MV-4-11 (cell line): ENCODE measurements around the gene C16orf74.
A peak's percentile ranks its signal among the peaks of the same experiment; 100 is the strongest.

Experiments
- DNase-seq: peaks from one replicate; lab custom pipeline; 2025; lab: John Stamatoyannopoulos, UW

The C16orf74 gene

GRCh38 chr16:85695196-85696128, 55.4 kb downstream of the C16orf74 start:
- no peak for DNase-seq

DNA sequence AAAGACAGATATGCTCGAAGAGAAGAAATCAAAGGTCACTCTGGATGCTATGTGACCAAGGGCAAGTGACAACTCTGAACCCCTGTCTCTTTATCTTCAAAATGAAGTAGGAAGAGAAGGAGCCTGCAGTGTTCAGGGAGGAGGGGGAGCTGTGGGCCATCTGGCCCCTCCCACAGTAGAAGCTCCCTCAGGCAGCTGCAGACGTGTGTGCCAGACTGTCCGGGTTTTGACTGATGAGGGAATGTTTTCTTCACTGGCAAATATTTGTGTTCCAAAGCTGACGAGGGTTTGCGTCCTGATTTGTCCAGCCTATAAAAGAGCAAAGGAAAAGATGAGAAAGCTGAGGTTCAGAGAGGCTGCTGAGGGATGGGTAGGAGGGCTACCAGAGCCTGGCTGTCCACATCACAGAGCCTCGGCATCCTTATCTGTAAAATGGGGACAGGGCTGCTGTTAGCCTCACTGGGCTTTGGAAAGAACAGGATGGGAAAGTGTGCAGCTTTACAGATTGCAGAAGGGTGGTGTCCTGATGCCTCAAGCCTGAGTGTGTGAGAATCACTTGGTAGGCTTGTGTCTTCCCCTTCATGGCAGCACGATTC, 60.3 kb downstream of the C16orf74 start:
- DNase-seq, result no peak

GRCh38 chr16:85689950-85690320, 61.0 kb downstream of the C16orf74 start:
- DNase-seq, result no peak

DNA sequence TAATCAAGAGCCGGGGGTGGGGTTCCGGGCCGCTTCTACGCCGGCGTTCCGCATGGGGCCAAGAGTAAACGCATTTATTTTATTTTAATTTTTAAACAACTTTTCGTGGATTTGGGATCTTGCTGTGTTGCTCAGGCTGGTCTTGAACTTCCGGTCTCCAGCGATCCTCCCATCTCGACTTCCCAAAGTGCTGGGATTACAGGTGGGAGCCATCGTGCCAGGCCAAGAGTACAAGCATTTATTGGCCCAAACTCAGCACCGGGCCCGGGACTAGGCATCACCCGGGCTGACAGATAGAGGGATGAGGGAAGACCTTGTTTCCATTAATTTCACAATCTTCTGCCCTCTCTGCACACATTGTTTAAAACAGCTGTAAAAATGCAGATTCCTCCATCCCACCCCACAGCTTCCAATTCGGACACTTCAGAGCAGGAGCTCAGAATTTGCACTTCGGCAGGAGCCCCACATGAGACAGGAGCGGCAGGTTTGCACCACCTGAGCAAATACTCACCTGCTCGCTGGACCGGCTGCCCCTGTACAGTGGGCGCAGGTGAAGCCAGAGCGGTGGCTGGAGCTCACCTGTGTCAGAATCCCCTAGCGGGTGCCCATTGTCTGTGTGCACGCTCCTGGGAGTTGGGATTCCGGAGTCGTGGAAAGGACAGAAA, 61.5 kb downstream of the C16orf74 start:
- no peak for DNase-seq

DNA sequence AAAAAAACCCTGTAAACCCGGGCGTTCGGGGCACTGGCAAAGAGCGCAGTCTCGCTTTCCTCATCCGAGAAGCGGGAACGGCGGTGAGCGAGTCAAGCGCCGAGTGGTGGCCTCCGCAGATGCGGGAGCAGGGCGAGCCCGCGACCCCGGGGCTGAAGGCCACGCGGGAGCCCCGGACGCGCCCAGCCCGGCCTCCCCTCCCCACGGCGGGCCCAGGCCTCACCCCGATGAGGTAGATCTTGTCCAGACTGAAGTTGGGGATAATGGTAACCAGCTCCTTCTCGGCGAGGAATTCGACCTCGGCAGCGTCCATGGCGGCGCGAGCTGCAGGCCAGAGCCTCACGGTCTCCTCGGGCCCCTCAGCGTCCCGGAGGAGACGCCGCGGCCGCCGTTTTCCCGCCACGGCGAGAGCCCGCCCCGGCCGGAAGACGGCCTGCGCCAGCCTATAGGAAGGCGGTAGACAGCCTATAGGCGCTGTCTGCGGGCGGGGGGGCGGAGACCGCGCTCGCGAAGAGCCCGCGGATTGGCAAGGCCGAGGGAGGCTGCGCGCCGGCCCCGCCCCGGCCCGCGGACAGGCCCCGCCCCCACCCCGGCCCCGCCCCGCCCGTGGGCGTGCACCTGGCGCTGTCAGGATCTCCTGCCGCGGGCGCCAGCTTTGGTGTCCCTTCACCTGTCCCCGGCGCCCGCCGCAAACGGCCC, 62.2 kb downstream of the C16orf74 start, which contains the start of gene GINS2:
TSS of gene GINS2 (minus strand) at position 369 of the 699 bp plus-strand sequence. CDS start at position 313, 56 bp downstream.
- DNase-seq, result peak; percentile 88

DNA sequence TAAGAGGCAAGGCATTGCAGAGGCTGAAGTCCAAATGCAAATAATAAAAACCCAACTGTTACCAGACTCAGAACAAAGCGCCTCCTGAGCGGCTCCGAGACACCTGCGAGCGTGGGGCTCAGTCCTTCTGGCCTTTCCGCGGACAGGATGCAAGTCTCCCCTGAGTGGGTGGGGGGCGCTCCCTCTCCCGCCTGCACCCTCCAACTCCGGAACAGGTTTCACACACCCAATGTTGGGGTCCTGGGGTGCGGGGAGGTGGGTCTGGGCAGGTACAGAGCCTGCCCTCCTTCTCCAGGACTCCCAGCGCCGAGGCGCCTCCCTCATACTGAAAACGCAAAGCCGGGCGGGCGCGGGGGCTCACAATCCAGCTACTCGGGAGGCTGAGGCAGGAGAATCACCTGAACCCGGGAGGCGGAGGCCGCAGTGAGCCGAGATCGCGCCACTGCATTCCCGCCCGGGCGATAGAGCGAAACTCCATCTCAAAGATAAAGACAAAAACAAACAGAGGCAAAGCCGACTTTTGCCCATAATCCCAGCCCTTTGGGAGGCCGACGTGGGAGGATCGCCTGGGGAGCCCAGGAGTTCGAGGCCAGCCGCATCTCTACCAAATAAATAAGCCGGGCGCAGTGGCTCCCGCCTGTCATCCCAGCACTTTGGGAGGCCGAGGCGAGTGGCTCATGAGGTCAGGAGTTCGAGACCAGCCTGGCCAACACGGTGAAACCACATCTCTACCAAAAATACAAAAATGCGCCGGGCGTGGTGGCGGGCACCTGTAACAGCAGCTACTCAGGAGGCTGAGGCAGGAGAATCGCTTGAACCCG, 63.0 kb downstream of the C16orf74 start:
- no peak for DNase-seq

DNA sequence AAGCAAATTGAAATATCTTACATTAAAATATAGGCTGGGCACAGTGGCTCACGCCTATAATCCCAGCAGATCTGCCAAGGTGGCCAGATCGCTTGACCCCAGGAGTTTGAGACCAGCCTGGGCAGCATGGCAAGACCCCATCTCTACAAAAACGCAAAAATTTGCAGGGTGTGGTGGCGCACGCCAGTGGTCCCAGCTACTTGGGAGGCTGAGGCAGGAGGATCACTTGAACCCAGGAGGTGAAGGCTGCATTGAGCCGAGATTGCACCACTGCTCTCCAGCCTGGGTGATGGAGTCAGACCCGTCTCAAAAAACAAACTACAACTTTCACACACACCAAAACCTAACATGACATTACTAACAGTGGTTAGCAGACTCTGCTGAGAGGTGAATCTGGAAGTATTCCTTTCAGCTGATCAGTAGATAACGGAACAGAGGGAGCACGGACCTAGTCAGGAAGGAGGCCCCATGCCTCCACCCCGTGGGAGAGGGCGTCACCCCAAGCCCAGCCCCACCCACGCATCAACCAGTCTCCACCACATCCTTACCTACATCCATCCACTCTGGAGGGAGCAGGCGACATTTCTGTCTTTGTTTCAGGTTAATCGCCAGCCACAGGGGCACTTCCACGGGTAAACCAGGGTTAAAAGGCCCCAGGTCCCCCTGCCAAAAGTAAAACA, 63.8 kb downstream of the C16orf74 start:
- DNase-seq, result peak; percentile 17

- DNase-seq, result no peak
Measured at GRCh38 chr16:85685251-85685650, 65.6 kb downstream of the C16orf74 start.

DNA sequence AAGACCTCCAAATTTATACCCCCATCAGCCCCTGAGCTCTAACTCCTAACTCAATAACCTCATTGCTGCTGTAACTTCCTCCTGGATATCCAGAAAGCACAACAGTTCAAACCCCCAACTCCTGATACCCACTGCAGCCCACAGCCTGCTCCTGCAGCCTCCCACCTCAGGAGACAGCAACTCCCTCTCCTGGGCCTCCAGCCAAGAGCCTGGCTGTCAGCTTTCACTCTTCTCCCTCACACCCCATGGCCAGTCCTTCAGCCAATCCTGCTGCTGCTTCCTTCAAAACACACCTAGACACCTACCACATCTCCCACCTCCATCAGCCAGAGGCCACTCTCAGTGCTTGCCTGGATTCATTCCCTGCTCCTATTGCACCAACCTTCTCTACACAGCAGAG, 67.5 kb downstream of the C16orf74 start:
- no peak for DNase-seq

GRCh38 chr16:85682516-85682915, 68.4 kb downstream of the C16orf74 start:
- DNase-seq, result no peak

- no peak for DNase-seq
Measured at GRCh38 chr16:85681255-85681654, 69.6 kb downstream of the C16orf74 start.

DNA sequence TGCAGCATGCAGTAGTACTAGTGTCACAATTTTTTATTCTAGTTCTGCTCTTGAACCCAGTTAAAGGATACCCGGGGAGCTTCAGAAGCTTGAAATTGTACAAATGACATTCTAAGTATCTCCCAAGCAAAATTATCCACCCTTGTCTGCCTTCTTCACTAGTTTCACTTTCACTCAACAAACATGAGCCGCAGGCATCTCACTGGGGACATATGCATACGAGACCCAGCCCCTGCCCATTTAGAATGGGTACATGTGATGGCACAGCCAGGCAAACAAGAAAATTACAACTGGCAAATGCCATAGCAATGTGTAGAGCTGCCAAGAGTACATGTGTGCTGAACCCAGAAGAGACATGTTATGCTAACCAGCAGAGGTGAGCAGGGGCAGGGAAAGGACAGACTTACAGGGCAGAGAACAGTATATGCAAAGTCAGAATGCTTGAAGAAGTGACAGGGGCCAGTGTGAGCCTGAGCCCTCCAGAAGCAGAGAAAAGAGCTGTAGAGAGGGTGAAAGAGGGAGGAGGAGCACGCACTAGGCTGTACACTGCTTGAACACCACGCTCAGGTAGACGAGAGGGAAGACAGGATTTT, 70.4 kb downstream of the C16orf74 start:
- no peak for DNase-seq

GRCh38 chr16:85679870-85680269, 71.0 kb downstream of the C16orf74 start:
- no peak for DNase-seq

DNA sequence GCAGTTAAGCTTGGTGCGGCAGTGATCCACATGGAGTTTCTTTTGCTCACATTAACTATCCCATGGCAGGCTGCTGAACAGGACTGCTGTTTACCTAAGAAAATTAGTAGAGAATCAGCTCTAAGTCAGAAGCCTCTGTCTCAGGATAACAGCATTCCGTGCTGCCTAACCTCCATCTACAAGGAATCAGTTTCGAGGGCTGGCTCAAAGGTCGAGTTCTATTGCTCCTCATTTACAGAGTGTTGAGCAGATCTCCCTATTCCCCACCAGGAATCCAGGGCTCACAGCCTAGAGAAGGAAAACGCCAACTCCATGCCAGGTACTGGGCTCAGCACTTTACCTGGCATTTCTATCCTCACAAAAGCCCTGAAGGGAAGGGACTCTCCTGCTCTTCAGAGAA, 72.1 kb downstream of the C16orf74 start:
- DNase-seq, result no peak

- no peak for DNase-seq
Measured at GRCh38 chr16:85678016-85678415, 72.9 kb downstream of the C16orf74 start.

DNA sequence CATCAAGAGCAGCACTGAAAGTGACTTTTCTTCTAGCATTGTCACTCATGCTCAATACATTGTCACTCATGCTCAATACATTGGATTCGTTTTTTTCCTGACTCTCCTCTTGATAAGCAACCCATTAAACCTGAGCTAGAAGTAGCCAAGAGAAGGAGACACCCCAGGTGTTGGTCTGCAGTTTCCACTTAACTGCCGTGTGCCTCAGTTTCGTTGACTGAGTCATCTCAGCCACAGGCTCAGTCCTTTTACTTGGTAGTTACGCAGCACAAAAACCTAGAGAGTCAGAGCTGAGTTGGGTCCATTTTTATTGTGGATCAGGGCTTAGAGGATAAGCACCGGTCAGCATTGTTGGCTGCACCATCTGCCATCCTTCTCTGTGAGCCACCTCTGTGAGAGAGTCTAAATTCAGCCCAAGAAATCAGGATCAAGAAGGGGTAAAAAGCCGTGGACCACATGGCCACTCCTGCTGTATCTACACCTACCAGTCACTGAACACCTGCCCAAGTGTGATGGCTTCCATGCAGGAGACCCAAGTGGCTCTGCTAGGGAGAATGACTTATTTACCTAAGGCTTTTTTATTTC, 73.4 kb downstream of the C16orf74 start:
- DNase-seq, result no peak

GRCh38 chr16:85676466-85676865, 74.4 kb downstream of the C16orf74 start:
- DNase-seq, result no peak

DNA sequence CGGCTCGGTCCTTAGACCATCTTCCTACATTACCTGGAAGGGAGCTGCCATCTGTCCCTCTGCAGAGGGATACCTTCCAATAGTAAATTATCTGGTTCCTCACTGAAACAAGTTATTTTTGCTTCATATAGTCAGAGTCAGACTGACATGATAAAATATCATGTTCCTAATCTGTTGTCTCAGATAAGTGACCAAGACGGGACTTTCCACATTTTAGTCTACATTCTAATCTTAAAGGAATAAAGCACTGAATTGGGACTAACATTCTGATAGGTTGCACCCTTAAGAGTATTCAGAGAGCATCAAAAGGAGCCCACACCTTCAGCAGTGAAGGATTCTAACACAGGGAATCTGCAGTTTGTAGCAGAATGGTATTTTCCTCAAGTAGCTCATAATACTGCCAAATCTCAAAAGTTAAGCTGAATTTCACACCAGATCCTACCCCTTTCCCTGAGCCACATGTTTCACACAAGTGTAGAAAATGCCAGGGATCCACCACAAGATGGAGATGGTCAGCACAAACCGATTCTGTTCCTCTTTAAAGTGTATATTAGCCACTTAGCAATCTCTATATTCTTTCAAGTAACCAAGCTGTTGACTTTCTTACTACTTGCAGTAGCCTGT, 75.5 kb downstream of the C16orf74 start:
- DNase-seq, result peak; percentile 55

- DNase-seq, result no peak
Measured at GRCh38 chr16:85674828-85675227, 76.1 kb downstream of the C16orf74 start.

DNA sequence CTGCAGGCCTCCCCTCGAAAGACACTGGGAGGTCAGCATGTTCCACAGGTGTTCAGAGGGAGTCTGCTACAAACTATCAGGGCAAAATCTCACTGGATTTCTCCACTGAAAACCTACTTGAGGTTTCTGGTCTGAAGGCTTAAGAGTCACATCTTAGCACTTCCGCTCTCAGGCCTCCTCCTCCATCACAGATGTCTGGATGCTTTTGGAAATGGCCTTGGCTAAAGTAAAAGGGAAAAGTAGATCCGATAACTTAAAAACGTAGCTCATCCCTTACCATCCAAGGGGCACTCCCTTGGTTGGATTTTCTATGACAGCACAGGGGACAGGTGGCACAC, 76.5 kb downstream of the C16orf74 start:
- no peak for DNase-seq
